ENCODE results near the gene TMA16.
"Not testable (repeated sequence)": the region's sequence is repeated elsewhere in the genome, so short reads cannot be mapped to it uniquely, and the experiment has no call there.

TMA16 gene

GRCh38 chr4:163489929-163490328 lies 4.6 kb upstream of the TMA16 start:
- H3K9me3 Mint-ChIP-seq, result no peaks in the 10 kb centered on the region
- H3K27ac Mint-ChIP-seq, result no peak overlapping the region
- peaks cover under 1% of the 10 kb centered on the region for H3K4me1 Mint-ChIP-seq
- H3K27me3 Mint-ChIP-seq, result peaks cover 7% of the 10 kb centered on the region
- no peaks in the 10 kb centered on the region for H3K36me3 Mint-ChIP-seq
- H3K4me3 Mint-ChIP-seq, result no peak overlapping the region

GRCh38 chr4:163492951-163493504 lies 1.5 kb upstream of the TMA16 start:
- peaks cover 5% of the 10 kb centered on the region for H3K36me3 Mint-ChIP-seq
- H3K9me3 Mint-ChIP-seq, result no peaks in the 10 kb centered on the region
- H3K4me1 Mint-ChIP-seq, result peaks cover 24% of the 10 kb centered on the region
- H3K27ac Mint-ChIP-seq, result no peak overlapping the region
- H3K27me3 Mint-ChIP-seq, result peaks cover 4% of the 10 kb centered on the region
- peak overlapping the region; percentile 97 for H3K4me3 Mint-ChIP-seq

- peak overlapping the region; percentile 97 for H3K27ac Mint-ChIP-seq
- peak overlapping the region; percentile 97 for H3K4me3 Mint-ChIP-seq
- peaks cover 25% of the 10 kb centered on the region for H3K4me1 Mint-ChIP-seq
- H3K36me3 Mint-ChIP-seq, result peaks cover 5% of the 10 kb centered on the region
- peaks cover 4% of the 10 kb centered on the region for H3K27me3 Mint-ChIP-seq
- no peaks in the 10 kb centered on the region for H3K9me3 Mint-ChIP-seq
These were observed 689 bp upstream of the TMA16 start for GRCh38 chr4:163493643-163494359.

- Mint-ChIP-seq H3K4me3 (peak overlapping the region; percentile 94), H3K36me3 (peaks cover 5% of the 10 kb centered on the region), H3K27me3 (no peaks in the 10 kb centered on the region), H3K4me1 (peaks cover 29% of the 10 kb centered on the region), H3K9me3 (no peaks in the 10 kb centered on the region), H3K27ac (peak overlapping the region; percentile 91)
These were observed 1.4 kb downstream of the TMA16 start for GRCh38 chr4:163495900-163496299.

- Mint-ChIP-seq H3K27me3 (no peaks in the 10 kb centered on the region), H3K27ac (no peak overlapping the region), H3K4me1 (peaks cover 64% of the 10 kb centered on the region), H3K4me3 (no peak overlapping the region), H3K36me3 (peaks cover 8% of the 10 kb centered on the region), H3K9me3 (no peaks in the 10 kb centered on the region)
These were observed 6.1 kb downstream of the TMA16 start for GRCh38 chr4:163500586-163500985.

- Mint-ChIP-seq H3K27ac (peak overlapping the region; percentile 0), H3K4me1 (peaks cover 59% of the 10 kb centered on the region)
These were observed 10.9 kb downstream of the TMA16 start for GRCh38 chr4:163505374-163505773.

GRCh38 chr4:163515198-163515597 lies 20.7 kb downstream of the TMA16 start:
- H3K36me3 Mint-ChIP-seq, result peaks cover 34% of the 10 kb centered on the region
- no peaks in the 10 kb centered on the region for H3K27me3 Mint-ChIP-seq
- no peak overlapping the region for H3K27ac Mint-ChIP-seq

More at GRCh38 chr4:163505374-163505773, 10.9 kb downstream of the TMA16 start:
- no peaks in the 10 kb centered on the region for H3K27me3 Mint-ChIP-seq
- H3K9me3 Mint-ChIP-seq, result no peaks in the 10 kb centered on the region
- H3K36me3 Mint-ChIP-seq, result peaks cover 14% of the 10 kb centered on the region
- H3K4me3 Mint-ChIP-seq, result no peak overlapping the region

GRCh38 chr4:163523791-163524365 lies 29.4 kb downstream of the TMA16 start:
- Mint-ChIP-seq H3K4me3 (no peak overlapping the region), H3K4me1 (no peaks in the 10 kb centered on the region), H3K27ac (no peak overlapping the region), H3K9me3 (no peaks in the 10 kb centered on the region), H3K27me3 (no peaks in the 10 kb centered on the region), H3K36me3 (peaks cover 30% of the 10 kb centered on the region)

More at GRCh38 chr4:163515198-163515597, 20.7 kb downstream of the TMA16 start:
- Mint-ChIP-seq H3K9me3 (no peaks in the 10 kb centered on the region), H3K4me3 (no peak overlapping the region), H3K4me1 (peaks cover 3% of the 10 kb centered on the region)

- Mint-ChIP-seq H3K4me3 (no peak overlapping the region), H3K9me3 (no peaks in the 10 kb centered on the region), H3K36me3 (peaks cover 27% of the 10 kb centered on the region), H3K27me3 (no peaks in the 10 kb centered on the region), H3K4me1 (no peaks in the 10 kb centered on the region), H3K27ac (no peak overlapping the region)
These were observed 31.5 kb downstream of the TMA16 start for GRCh38 chr4:163525982-163526381.

- H3K4me3 Mint-ChIP-seq, result no peak overlapping the region
- H3K27ac Mint-ChIP-seq, result no peak overlapping the region
- H3K9me3 Mint-ChIP-seq, result no peaks in the 10 kb centered on the region
- no peaks in the 10 kb centered on the region for H3K4me1 Mint-ChIP-seq
- peaks cover 29% of the 10 kb centered on the region for H3K36me3 Mint-ChIP-seq
- no peaks in the 10 kb centered on the region for H3K27me3 Mint-ChIP-seq
These were observed 32.7 kb downstream of the TMA16 start for GRCh38 chr4:163527172-163527571.

GRCh38 chr4:163528653-163529052 lies 34.2 kb downstream of the TMA16 start:
- H3K9me3 Mint-ChIP-seq, result no peaks in the 10 kb centered on the region
- H3K4me3 Mint-ChIP-seq, result no peak overlapping the region
- H3K36me3 Mint-ChIP-seq, result peaks cover 25% of the 10 kb centered on the region
- H3K4me1 Mint-ChIP-seq, result no peaks in the 10 kb centered on the region
- H3K27me3 Mint-ChIP-seq, result no peaks in the 10 kb centered on the region
- H3K27ac Mint-ChIP-seq, result no peak overlapping the region

- Mint-ChIP-seq H3K27me3 (no peaks in the 10 kb centered on the region), H3K36me3 (peaks cover 16% of the 10 kb centered on the region)
These were observed 39.6 kb downstream of the TMA16 start for GRCh38 chr4:163534056-163534455.

GRCh38 chr4:163535657-163536056 lies 41.2 kb downstream of the TMA16 start:
- Mint-ChIP-seq H3K4me1 (no peaks in the 10 kb centered on the region), H3K27me3 (no peaks in the 10 kb centered on the region), H3K9me3 (no peaks in the 10 kb centered on the region), H3K36me3 (peaks cover 7% of the 10 kb centered on the region), H3K27ac (no peak overlapping the region), H3K4me3 (no peak overlapping the region)

More at GRCh38 chr4:163534056-163534455, 39.6 kb downstream of the TMA16 start:
- H3K4me1 Mint-ChIP-seq, result no peaks in the 10 kb centered on the region
- H3K4me3 Mint-ChIP-seq, result no peak overlapping the region
- H3K9me3 Mint-ChIP-seq, result no peaks in the 10 kb centered on the region
- H3K27ac Mint-ChIP-seq, result no peak overlapping the region

- H3K4me1 Mint-ChIP-seq, result no peaks in the 10 kb centered on the region
These were observed 41.6 kb downstream of the TMA16 start for GRCh38 chr4:163536091-163536490.

GRCh38 chr4:163537114-163537513 lies 42.6 kb downstream of the TMA16 start:
- H3K27me3 Mint-ChIP-seq, result no peaks in the 10 kb centered on the region
- no peak overlapping the region for H3K4me3 Mint-ChIP-seq
- H3K4me1 Mint-ChIP-seq, result no peaks in the 10 kb centered on the region
- no peak overlapping the region for H3K27ac Mint-ChIP-seq
- H3K36me3 Mint-ChIP-seq, result peaks cover 4% of the 10 kb centered on the region
- H3K9me3 Mint-ChIP-seq, result no peaks in the 10 kb centered on the region

More at GRCh38 chr4:163536091-163536490, 41.6 kb downstream of the TMA16 start:
- Mint-ChIP-seq H3K4me3 (no peak overlapping the region), H3K36me3 (peaks cover 7% of the 10 kb centered on the region), H3K9me3 (no peaks in the 10 kb centered on the region), H3K27me3 (no peaks in the 10 kb centered on the region), H3K27ac (no peak overlapping the region)

- not testable (repeated sequence) for H3K4me3 Mint-ChIP-seq, H3K36me3 Mint-ChIP-seq, H3K27ac Mint-ChIP-seq, H3K9me3 Mint-ChIP-seq, H3K4me1 Mint-ChIP-seq, H3K27me3 Mint-ChIP-seq
These were observed 44.3 kb downstream of the TMA16 start for GRCh38 chr4:163538820-163539219.

Data from activated naive CD4-positive, alpha-beta T cell treated with anti-CD3 and anti-CD28 coated beads, Interleukin-2, amount 50 U/mL, for 24 hours (primary cell).